GM18870 (cell line): ENCODE results near the gene BDH2.

ENCODE experiments used
- ATAC-seq: cut with Tn5 transposase; IDR thresholded peaks from one replicate; pipeline ENCODE4 v1.9.1; 2021; ENCODE audit warnings: moderate library complexity; ENCODE audit not compliant: unreplicated experiment

Gene BDH2

DNA sequence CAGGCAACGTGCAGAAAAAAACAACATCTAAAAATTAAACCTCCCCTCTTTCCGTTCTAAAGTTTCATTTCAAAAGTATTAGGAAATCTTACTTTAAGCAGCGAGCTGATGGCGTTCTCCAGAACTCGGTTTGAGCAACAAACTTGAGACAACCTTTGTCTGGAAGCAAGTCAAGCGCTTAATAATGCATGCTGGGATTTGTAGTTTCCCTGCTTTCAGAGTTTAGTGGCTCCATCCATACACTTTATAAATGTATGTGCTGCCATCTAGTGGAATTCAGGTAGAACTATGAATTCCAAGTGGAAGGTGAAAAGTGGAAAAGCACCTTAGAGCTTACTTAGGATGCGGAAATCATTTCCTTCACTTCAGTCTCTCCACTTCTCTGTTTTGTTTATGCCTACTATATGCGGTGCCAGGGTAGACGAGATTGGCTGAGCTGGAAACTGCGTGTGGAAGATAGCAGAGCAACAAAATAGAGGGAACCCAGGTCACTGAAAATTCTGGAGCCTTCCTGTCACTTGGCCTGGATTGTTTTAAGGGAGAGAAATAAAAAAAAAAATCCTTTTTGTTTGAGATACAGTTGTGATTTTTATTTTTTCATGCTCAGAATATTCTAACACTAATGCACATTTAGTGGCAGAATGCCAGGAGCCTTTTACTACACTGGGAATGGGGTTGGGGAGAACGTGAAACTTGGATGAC is at the start of gene BDH2:
Gene BDH2, minus strand, starts transcription at position 144 of the 702 bp plus-strand sequence. CDS start 3,580 bp downstream, outside the sequence.
- ATAC-seq = peak; percentile 99

DNA sequence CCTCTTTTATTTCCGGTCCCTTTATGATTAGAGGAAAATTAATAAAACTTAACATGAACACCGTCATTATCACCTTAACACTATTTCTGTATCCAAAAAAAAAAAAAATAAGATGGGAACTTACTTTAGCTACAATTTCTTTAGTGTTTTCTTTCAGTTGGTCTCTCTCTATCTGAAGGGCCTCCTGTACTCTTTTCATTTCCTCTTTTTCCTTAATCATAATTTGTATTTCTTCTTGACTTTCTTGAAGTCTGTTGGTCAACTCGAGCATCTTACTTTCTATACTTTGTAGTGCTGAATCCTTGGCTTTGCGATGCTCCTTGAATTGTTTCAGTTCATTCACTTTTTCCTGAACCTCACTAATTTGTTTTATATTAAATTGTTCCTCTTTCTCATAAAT is 45.3 kb upstream of the BDH2 start:
- ATAC-seq = no peak

DNA sequence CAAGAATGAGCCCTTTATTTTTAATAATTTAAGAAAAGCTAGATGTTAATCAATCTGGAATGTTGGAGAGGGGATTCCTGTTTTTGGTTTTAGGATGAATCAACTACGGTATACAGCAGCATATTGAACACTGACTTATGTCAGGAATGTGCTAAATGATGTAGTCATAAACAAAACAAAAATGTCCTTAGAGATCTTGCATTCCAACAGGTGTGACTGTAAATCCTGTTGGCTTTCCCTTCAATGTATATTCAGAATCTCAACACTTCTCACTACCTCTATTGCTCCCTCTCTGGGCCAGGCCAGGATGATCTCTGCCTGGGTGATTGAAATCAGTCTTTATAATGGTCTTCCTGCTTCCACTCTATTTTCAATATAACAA is 37.8 kb upstream of the BDH2 start:
- no peak for ATAC-seq

DNA sequence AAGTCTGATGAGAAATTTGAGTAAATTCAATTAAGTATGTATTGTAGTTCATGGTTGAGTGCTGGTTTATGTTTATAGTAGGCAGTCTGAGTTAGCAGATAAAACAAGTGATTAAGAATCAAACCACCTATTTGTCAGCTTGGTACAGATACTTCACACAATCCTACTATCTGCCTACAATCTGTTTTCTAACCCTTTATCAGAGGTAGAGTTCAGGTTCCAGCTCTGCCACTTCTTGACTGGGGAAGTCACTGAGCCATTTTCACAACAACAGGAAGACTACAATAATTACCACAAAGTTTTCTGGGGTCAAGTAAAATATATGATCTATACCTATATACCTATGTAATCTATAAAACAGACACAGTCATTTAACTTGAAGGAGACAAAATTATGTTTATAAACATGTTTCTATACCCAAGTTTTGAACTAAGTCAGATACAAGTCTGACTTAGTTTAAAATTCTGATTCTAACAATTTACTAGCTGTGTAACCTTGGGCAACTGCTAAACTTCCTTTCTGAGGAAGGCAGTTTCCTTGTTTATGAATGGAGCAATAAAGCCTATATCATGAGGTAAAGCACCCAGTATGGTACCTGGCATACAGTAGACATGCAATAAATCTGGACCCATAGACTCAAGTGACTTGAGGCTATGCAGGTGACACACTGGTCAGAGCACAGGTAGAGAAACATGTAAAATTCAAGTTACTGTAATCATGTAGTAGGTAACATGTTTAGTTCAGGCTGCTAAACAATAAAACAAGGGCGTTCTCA is 37.2 kb upstream of the BDH2 start:
- ATAC-seq = no peak

DNA sequence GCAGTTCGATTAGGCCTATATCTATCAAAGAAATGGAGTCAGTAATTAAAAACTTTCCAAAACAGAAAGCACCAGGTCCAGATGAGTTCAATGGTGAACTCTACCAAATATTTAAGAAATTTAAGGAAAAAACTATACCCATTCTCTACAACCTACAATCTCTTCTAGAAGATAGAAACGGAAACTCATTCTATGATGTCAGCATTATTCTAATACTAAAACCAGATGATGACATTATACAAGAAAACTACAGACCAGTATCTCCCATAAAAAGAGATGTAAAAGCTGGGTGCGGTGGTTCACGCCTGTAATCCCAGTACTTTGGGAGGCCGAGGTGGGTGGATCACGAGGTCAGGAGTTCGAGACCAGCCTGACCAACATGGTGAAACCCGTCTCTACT is 29.5 kb upstream of the BDH2 start:
- no peak for ATAC-seq

DNA sequence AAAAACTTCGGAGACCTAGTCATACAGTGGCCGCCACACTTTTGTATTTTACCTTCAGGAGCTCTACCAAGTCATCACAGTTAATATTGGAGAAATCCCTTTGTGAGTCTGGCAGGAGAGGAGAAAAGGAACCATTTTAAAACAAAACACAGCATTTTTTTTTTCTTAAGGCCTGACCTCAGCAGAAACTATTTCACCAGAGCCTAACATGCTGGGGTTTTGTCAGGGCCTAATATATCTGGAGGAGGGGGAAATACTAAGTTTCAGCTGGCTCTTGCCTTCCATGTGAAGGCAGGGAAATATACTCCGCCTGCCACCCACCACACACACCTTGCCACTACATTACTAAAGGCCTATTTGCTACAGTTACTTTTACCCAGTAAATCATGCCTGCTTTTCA is 26.5 kb upstream of the BDH2 start:
- no peak for ATAC-seq

DNA sequence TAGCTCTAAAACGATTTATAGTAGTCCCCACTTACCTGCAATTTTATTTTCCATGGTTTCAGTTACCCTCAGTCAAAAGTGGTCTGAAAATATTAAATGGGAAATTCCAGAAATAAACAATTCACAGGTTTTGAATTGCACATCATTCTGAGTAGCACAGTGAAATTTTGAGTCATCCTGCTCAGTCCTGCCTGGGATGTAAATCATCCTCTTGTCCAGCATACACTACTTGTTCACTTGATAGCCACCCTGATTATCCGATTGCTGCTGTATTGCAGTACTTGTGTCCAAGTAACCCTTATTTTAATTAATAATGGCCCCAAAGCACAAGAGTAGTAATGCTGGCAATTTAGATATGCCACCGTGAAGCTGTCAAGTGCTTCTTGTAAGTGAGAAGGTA is 23.5 kb upstream of the BDH2 start:
- no peak for ATAC-seq

DNA sequence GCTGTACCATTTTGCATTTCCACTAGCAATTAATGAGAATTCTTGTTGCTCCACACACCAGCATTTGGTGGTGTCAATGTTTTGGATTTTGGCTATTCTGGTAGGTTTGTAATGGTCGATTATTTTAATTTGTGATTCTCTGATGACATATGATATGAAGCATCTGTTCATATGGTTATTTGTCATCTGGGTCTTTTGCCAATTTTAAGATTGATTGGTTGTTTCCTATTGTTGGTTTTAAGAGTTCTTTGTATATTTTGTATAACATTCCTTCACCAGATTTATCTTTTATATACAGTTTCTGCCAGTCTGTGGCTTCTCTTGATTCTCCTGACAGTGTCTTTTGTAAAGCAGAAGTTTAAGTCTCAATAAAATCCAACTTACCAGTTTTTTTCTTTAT is 18.5 kb upstream of the BDH2 start:
- no peak for ATAC-seq

DNA sequence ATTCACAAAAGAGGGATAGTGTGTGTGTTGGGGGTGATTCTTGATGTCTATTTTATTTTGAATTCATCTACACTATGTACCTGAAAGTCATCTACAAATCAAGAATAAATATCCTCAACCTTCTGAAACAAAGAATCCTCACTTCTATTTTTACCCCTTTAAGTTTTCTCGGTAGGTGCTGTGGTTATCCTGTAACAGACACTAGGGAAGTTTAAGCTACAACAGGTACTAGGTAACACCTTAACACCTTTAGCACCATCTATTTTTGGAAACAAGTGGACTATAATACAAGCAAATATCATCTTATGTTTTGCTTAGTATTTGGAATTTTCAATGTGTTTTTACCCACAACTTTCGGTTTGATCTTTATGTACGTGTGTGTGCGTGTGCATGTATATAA is 12.0 kb upstream of the BDH2 start:
- ATAC-seq = no peak

DNA sequence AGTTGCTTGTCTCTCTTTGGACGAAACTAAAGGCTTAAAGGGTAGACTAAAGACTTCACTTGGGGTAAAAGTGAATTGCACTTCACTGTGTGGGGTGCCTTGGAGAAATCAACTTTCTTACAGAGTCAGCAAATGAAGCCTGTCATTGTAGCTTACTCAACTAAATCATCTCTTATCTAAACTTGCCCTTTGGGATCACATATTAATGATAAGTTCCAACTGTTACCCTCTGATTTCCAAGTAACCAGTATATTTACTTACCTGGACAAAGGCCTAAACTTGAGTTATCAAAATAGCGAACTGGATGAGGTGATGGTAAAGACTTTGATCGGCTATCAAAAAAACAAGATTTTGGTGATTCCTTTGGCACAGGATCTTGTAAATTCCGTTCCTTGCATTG is 8.9 kb upstream of the BDH2 start:
- ATAC-seq = no peak

DNA sequence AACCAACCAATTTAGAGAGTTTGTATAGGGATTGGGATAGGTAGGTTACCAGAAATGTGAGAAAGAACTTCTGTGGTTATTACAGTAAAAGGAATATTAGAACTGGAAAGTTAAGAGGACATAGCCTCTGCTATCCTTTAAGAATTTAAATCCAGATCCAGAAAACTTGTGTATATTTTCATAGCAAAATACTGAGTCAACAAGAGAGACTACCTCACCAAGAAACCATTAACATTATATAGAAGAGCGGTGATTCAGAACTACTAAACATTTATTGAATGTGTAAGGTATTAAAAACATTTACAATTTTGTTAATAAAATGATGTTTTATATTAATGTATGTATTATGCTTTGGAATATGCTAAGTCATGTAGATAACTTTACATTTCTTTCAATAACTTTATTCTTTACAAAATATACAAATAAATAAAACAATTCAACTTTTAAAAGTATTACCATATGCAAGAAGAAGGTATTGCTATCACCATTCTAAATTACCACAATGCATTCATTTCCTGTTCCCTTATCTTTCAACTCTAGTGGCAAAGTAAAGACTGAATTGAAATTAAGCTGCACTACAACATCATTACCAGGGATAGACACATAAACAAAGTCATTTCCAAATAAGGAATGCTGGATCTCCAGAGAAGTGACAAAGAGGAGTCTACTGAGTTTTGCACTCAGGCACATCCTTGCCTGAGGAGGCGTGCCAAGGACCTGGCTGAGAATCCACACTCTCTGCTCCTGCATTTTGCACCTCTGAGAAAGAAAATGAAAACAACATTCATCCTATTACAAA is 6.1 kb upstream of the BDH2 start:
- no peak for ATAC-seq

DNA sequence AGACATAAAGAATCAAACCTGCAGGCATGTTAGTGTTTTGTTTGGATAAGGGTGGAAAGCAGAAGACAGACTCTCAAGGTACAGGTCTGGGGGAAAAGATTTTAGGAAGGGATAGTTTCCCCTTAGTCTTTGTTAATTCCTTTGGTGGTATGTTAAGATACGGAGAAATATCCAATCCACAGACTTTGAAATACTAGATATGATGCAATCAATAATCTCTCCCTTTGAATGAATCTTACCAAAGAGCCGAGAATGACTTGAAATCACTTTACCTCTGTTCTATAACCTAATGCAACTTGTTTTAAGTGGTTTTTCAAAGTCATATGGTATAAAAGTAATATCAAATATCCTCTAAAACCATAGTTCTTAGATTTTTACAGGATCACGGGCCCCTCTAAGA is 5.3 kb upstream of the BDH2 start:
- ATAC-seq = no peak

DNA sequence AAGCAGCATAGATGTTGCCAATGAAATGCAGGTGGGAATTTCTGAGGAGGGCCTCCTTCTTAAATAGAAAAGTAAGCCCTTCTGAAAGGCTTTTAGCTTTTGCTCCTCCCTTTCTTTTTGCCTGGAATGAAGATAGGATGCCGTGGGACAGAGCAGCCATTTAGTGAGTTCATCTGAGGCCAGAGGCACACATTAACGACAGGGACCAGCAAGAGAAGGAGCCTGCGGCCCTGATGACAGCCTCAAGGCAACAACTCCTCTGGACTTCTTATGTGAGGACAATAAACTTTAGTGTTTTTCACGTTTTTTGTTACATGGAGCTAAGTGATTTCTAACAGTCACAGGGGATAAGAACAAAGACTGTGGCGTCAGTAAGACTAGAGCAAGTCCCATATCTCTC is 1.1 kb upstream of the BDH2 start:
- no peak for ATAC-seq

DNA sequence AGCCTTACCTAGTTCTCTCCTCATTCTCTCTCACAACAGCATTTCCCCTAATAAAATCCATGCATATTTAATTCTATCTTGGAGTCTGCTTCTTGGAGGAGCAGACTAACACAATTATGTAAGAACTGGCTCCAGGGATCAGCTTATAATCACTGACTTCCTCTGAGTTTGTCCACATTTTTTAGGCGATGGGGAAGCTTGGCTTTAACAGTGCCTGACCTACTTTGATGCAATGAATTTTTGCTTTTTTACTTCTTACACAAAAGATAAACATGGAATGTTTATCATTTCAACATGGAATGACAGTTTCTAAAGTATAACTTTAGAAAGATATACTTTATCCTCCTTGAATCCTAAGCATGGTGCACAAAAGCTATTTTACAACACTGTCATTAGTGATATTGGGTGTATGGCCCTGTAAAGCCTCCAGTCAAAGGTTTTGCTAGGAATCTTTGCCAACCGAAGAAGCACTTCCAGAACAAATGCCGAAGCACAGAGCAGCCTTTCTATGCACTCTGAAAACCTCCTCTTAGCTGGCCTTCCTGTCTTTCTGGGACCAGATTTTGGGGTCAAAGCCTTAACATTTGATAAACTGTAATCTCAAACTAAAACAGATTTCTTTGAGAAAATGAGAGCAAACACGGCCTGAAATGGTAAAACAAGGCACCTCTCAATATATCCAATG is 736 bp downstream of the BDH2 start:
- ATAC-seq = no peak

DNA sequence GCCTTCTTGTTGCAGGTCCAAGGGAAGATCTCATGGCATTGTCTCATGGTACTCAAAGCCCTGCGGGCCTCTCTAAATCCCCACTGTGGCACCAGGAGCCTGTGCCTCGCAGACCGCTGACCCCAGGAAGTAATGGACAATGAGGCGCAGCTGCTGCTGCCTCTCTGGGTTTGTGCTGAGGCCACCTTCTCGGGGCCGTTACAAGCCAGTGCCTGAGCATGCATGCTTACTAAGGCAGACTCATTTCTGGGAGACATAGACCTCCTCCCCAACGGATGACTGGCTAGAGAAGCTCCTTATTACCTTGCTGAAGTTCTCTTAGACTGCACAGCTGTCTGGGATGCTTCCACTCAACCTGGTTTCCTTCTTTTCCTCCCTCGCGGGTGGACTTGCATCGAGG is 1.3 kb downstream of the BDH2 start:
- no peak for ATAC-seq

DNA sequence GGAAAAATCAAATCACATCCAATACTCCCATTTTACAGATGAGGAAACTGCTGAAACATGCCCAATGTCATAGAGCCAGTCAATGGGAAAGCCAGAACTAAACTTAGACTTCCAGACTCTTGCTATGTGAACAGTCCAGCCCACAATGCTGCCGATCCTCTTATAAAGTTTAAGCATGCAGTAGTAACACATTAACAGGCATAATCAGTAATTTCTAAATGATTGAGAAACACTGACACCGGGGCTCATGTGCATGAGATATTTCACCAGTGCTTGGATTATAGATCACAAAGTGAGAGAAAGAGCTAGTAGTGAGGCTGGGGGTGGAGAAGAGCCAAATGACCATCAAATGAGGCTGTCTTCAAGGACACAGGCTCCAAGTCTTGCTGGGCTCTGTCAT is 2.5 kb downstream of the BDH2 start:
- ATAC-seq = no peak

DNA sequence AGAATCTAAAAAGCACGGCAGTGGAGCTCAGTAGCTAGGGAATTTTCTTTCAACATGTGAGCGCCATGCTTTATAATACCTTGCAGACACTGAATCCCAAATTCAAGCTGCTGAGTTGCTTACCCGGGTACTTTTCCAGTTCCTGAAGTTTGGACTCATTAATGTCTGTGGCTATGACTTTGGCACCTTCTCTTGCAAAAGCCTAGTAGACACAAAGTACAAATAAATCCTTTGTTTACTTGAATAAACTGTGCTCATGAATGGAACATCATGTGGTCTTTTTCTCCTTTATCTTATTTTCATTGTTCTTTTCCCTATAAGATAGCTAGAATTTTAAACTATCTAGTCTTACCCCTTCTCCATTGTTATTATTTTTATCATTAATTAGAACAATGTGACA is 4.6 kb downstream of the BDH2 start:
- ATAC-seq = no peak

DNA sequence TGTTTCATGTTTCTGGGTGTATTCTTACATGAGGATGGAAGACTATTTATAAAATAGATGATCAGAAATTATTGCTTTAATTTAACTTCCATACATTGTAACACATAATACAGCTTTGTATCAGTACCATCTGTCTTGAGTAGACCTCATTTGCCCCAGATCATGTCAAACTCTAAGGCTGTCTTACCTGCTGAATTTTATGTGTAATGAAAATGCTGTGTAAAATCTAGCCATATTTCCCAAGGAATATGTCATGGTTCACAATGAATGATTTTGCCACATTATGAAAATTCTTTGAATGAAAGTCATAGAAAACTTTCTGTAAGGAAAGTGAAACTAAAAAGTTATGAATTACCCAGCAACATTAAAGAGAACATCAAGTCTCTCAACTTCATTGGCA is 7.4 kb downstream of the BDH2 start:
- ATAC-seq = no peak

DNA sequence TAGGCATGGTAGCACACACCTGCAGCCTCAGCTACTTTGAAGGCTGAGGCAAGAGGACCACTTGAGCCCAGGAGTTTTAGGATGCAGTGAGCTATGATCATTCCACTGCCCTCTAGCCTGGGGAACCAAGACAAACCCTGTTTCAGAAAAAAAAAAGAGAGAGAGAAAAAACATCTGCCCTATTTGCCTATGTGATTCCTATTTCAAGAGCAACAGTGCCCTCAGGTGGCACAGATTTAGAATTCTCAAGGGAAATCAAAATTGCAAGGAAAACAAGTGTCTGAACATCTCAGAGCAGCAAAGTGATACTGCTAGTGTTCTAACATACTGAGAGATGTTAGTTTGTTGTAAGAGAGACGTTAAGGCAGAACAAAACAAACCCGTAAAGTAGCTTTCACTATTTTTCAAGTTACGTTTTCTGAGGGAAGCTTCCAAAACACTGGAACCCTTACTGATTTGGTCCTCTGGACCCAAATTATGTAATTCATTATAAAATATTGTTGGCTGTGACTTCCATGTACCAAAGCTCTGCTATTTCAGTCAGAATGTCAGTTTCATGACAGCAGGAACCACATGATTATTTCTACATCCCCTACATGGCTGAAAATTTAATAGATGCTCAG is 7.9 kb downstream of the BDH2 start:
- peak; percentile 83 for ATAC-seq

DNA sequence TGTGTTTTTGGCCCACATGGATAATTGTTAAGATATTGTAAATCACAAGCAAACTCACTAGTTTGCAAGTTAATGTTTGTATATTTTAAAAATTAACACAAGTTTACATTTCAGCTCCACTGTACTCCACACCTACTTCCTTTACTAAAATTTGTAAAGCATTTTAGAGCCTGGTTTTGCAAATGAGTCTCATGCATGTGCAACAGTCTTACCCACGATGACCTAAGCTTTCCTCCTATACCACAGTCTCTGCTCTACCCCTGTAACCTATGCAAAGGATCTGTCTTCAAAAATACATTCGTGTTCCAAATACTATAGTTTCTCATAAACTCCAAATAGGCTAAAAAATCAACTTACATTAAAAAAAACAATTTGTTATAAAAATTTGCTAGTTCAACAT is 10.2 kb downstream of the BDH2 start:
- ATAC-seq = no peak

DNA sequence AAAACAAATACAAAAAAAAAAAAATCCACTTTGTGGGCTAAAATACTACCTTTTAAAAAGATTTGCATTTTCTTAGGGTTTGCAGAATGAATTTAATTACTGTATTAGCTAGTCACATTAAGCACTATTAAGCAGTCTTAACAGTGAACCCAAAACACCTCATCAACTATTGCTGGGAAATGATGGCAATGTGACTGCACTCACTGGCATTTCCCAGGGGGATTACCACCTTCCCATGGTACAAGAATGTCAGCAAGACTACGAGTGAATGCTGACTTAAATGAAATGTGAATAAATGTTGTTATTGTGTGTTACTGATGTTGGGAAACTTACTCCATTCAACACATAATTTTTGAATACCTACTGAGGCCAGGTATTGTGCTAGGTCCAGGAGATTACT is 13.1 kb downstream of the BDH2 start:
- ATAC-seq = no peak
